CD1c-positive myeloid dendritic cell (primary cell): ENCODE results near the gene RAB1A.
"Not testable (repeated sequence)": the region's sequence is repeated elsewhere in the genome, so short reads cannot be mapped to it uniquely, and the experiment has no call there.

Experiments used
- DNase-seq: peaks from one replicate; pipeline ENCODE4 v3.0.0-alpha.2; 2016; ENCODE audit errors: extremely low spot score

The RAB1A gene

DNA sequence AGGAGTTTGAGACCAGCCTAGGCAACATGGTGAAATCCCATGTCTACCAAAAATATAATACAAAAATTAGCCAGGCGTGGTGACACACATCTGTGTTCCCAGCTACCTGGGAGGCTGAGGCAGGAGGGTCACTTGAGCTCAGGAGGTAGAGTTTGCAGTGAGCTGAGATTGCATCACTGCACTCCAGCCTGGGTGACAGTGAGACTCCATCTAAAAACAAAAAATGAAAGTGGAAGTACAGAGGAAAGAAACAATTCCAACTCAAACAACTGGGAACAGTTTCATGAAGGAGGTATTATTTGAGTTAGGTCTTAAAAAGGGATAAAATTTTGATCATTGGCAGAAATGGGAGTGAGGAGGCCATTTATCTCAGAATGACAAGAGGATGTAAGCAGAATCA lies 6.3 kb upstream of the RAB1A start:
- DNase-seq: peak; percentile 0

DNA sequence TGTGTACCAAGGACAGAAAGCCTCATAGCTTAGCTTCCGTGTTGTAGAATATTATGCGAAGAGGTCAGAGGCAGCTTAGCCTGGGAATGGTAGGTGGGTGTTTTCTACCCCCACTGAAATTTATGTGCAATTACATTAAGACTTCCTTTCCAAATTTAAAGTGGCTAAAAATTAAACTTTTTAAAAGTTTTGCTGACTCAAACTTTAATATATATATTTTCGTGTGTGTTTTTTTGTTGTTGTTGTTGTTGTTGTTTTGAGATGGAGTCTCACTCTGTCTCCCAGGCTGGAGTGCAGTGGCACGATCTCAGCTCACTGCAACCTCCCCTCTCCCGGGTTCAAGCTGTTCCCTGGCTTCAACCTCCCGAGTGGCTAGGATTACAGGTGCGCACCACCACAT lies 4.3 kb upstream of the RAB1A start:
- DNase-seq: no peak

DNA sequence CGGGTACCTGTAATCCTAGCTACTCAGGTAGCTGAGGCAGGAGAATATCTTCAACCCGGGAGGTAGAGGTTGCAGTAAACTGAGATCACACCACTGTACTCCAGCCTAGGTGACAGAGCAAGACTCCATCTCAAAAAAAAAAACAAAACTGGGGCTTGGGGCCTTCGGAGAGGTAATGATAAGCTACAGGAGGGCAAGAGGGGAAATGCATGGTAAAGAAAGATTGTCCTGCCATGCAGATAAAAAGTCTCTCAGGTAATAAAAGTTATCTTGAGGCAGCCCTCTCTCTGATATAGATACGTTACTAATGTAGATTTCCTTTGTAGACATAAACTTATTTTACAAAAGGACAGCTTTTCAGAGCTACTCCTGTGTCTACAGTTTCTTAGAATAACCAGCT lies 3.7 kb upstream of the RAB1A start:
- no peak for DNase-seq

DNA sequence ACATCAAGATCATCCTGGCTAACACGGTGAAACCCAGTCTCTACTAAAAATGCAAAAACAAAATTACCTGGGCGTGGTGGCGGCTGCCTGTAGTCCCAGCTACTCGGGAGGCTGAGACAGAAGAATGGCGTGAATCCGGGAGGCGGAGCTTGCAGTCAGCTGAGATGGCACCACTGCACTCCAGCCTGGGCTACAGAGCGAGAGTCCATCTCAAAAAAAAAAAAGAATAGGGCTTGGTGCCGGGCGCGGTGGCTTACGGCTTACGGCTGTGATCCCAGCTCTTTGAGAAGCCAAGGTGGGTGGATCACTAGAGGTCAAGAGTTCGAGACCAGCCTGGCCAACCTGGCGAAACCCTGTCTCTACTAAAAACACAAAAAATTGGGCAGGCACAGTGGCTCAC lies 3.0 kb upstream of the RAB1A start:
- not testable (repeated sequence) for DNase-seq

DNA sequence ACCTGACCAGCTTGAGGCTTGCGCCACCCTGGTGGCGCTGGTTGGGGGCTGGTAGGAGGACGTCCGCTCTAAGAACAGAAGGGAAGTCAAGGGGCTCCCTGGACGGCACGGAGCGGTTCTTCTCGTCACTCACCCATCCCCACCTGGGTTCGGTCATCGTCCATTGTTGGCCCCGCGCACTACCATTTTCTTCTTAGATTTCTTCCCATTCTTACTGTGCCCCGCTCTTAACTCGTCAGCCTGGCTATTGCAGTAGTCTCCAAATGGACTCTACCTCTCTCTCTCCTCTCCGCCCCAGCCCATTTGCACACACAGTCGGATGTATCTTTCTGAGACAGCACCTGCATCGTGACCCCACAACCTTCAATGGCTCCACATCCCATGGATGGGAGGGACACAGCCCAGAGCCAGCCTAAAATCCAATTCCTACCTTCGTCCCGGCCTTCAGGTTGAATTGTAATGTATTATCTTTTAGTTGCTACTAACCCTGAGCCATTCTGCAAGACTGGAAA lies 814 bp upstream of the RAB1A start:
- DNase-seq: no peak

DNA sequence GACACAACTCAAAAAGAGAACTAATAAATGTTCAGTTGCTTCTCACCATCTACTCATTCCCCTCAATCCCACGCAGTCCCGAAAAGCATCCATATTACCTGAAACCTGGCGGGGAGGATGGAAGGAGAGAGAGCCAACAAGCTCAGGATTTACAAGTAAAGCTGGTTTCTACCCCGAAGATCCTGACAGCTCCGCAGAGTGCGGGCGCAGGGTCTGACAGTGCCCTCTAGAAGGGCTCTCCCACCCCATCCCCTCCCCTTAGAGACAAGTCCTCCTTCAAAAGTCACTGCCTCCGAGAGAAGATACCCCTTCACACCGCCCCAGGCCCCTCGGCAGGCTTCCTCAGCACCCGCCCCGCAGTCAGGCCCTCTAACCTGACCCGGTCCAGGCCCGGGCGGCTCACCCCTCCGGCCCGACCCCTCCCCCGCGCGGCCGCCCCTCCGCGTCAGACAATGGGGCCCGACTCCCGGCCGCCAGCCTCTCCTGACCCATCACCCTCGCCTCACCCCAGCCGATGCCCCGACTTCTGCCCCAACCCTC lies 550 bp downstream of the RAB1A start:
- DNase-seq: peak; percentile 38

GRCh38 chr2:65128297-65129190 lies 1.4 kb downstream of the RAB1A start:
- peak; percentile 92 for DNase-seq

DNA sequence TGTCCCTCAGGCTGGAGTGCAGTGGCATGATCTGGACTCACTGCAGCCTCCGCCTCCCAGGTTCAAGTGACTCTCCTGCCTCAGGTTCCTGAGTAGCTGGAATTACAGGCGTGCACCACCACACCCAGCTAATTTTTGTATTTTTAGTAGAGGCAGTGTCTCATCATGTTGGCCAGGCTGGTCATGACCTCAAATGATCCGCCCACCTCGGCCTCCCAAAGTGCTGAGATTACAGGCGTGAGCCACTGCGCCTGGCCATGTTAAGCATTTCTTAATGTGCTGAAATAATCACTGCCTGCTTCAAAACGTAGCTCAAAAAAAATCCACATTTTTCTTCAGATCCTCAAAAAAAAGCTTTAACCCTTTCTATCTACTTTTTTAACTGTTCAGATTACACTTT lies 4.4 kb downstream of the RAB1A start:
- peak; percentile 70 for DNase-seq

GRCh38 chr2:65122313-65122712 lies 7.6 kb downstream of the RAB1A start:
- no peak for DNase-seq

GRCh38 chr2:65120990-65121693 lies 8.8 kb downstream of the RAB1A start:
- DNase-seq: no peak

- no peak for DNase-seq
Measured at GRCh38 chr2:65116645-65117044, 13.3 kb downstream of the RAB1A start.

DNA sequence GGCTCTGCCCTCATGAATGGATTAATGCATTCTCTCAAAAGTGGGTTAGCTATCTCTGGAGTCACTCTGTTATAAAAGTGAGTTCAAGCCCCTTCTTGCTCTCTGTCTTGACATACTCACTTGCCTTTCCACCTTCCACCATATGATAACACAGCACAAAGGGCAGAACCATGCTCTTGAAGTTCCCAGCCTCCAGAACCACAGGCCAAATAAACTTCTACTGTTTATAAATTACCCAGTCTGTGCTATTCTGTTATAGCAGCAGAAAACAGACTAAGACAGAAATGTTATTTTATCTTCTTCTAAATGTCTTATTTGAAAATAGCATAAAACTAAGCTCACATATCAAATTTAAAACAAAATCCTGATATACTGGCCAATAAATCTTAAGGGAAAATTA lies 15.0 kb downstream of the RAB1A start:
- DNase-seq: no peak

- DNase-seq: no peak
Measured at GRCh38 chr2:65113816-65114215, 16.1 kb downstream of the RAB1A start.

DNA sequence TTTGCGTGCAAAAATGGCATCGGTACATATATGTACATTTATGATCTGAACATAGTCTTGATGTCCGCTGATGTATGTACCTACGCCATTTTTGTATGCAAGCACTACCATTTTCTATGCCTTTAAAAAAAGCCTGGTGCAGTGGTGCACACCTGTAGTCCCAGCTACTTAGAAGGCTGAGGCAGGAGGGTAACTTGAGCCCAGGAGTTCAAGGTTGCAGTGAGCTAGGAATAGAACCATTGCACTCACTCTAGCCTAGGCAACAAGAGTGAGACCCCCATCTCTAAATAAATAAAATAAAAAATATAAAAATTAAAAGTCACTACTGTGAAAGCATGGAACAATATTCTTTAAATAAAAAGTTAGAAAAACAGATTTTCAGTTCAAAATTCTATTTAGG lies 16.7 kb downstream of the RAB1A start:
- no peak for DNase-seq

- no peak for DNase-seq
Measured at GRCh38 chr2:65112633-65113032, 17.3 kb downstream of the RAB1A start.

GRCh38 chr2:65108780-65109179 lies 21.1 kb downstream of the RAB1A start:
- DNase-seq: no peak

- DNase-seq: no peak
Measured at GRCh38 chr2:65107530-65107929, 22.4 kb downstream of the RAB1A start.

GRCh38 chr2:65103013-65103715 lies 26.7 kb downstream of the RAB1A start:
- DNase-seq: no peak

GRCh38 chr2:65101071-65101470 lies 28.8 kb downstream of the RAB1A start:
- DNase-seq: no peak

GRCh38 chr2:65098741-65099140 lies 31.2 kb downstream of the RAB1A start:
- DNase-seq: no peak

DNA sequence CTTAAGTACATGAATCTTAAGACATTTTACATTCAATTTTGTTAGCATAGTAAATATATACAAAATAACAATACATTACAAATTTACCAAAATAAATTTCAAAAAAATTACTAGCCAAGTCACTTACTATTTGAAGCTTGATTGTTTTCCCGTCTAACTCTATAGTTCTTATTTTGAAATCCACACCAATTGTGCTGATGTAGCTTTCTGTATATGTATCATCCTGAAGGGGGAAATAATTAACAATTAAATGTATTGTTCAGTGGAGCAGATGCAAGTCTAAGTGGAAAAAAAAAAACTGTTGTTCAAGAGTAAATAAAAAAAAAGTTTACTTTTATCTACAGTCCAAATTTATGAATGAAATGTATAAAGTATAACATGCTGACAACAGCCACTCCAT lies 32.1 kb downstream of the RAB1A start:
- DNase-seq: no peak

DNA sequence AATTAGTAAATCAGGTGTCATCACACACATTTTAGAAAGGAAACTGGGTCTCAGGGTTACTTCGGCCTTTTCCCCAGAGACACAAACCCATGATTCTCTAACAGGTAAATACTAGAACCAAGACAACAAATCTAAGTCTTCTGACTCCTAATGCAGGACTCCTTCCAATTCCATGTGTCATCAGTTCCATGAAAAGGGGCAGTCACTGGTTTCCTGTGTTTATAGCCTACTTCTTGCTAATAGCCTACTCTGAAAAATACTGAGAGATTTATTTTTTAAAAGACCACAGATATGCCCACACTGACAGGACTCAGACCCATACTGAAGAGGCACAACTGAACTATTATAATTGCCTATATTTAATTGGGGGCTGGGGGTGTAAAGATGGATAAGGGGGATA lies 33.0 kb downstream of the RAB1A start:
- DNase-seq: no peak
